ENCODE data around the gene GAB1. TPM values are rescaled to one million over a fixed set of nuclear protein-coding genes. Genes with fewer than 3 reads are reported as not detected.

GAB1 gene
- total and polyA plus RNA-seq, 7 donors = 10.0 to 71.6 (median 44.1) TPM

DNA sequence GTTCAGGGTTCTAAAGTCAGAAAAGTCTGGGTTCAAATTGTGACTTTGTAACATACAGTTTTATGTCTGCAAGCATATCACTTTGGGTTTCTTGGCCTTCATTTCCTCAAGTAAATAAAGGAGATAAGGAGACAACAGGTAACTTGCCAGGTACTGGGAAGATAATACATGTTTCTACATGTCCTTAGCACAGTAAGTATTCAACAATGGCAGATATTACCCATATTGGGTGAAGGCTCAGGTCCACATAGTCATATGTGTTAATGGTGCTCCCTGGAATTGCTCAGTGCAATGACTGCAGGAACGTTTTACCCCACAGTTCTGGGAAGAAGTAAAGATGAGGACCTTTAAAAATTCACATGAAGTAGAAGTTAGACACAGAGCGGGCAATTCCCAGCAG is 35.8 kb upstream of the GAB1 start:
- no peak for DNase-seq
- no peaks in the 10 kb centered on the region for H3K27me3 ChIP-seq
- no peak overlapping the region for H3K4me3 ChIP-seq
- TF ChIP-seq POLR2A (IDR thresholded peaks at IDR 0.05) (no peak), EP300 (IDR thresholded peaks at IDR 0.05) (no peak), POLR2AphosphoS5 (IDR thresholded peaks at IDR 0.05) (no peak)
- TF ChIP-seq, protein P1, sequence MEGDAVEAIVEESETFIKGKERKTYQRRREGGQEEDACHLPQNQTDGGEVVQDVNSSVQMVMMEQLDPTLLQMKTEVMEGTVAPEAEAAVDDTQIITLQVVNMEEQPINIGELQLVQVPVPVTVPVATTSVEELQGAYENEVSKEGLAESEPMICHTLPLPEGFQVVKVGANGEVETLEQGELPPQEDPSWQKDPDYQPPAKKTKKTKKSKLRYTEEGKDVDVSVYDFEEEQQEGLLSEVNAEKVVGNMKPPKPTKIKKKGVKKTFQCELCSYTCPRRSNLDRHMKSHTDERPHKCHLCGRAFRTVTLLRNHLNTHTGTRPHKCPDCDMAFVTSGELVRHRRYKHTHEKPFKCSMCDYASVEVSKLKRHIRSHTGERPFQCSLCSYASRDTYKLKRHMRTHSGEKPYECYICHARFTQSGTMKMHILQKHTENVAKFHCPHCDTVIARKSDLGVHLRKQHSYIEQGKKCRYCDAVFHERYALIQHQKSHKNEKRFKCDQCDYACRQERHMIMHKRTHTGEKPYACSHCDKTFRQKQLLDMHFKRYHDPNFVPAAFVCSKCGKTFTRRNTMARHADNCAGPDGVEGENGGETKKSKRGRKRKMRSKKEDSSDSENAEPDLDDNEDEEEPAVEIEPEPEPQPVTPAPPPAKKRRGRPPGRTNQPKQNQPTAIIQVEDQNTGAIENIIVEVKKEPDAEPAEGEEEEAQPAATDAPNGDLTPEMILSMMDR (IDR thresholded peaks at IDR 0.05) = no peak
- H3K4me1 ChIP-seq = peaks cover 0 to 11% (median 3%) of the 10 kb centered on the region in 4 donors
- WGBS, 2 donors = 74 to 86% methylated on average over 2 of the region's 2 CpGs
- H3K9me3 ChIP-seq = no peaks in the 10 kb centered on the region
- H3K27ac ChIP-seq = no peak overlapping the region
- no peaks in the 10 kb centered on the region for H3K36me3 ChIP-seq
- intact Hi-C loops (cut with DNase I) = no loop called here

DNA sequence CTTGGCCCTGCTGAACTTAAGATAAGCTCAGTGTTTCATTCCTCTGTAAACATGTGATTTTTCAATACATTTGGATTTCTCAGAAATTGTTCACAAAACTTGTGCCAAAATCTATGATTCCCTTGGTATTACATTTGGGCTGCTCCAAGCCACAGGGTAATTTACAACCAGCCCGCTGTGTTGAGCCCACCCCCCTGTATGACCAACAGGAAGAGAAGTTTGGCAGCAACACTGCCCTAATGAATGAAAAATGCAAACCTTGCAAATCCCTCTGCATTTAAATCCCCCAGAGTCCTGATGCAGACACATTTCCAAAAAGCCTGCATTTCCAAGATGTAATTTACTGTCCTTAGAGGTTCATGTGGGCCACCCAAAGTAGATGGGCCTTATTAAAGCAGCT is 34.1 kb upstream of the GAB1 start:
- no peak for DNase-seq
- H3K4me3 ChIP-seq = no peak overlapping the region
- intact Hi-C loops (cut with DNase I) = no loop called here
- no peak overlapping the region for H3K27ac ChIP-seq
- peaks cover 0 to 3% (median 0%) of the 10 kb centered on the region in 4 donors for H3K4me1 ChIP-seq
- no peak for TF ChIP-seq POLR2A (IDR thresholded peaks at IDR 0.05)
- 59 to 76% methylated on average over 1 of the region's 1 CpG for WGBS, 2 donors
- no peaks in the 10 kb centered on the region for H3K9me3 ChIP-seq
- H3K36me3 ChIP-seq = no peaks in the 10 kb centered on the region
- H3K27me3 ChIP-seq = no peaks in the 10 kb centered on the region

DNA sequence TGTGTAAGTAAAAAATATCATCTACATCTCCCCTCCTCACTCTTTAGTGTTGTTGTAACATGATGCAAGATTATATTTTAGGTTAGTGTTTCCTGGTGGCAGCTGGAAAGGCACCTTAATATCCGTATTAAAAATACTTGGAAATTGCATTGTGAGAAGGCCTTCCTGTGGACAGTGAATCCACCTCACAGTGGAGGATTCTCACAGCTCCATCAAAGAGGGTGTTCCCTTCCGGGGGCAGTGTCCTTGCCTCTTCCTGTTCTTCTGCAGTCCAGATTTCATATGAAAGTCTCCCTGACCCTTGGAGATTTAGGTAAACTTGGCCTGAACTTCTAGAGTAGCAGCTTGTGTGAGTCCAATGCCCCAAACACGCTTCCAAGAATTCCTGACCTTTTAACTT is 29.9 kb upstream of the GAB1 start:
- intact Hi-C loops (cut with DNase I) = no loop called here
- Histone ChIP-seq H3K4me3 (no peak overlapping the region), H3K9me3 (no peaks in the 10 kb centered on the region), H3K27me3 (no peaks in the 10 kb centered on the region), H3K4me1 (no peaks in the 10 kb centered on the region), H3K27ac (no peak overlapping the region), H3K36me3 (no peaks in the 10 kb centered on the region)
- no peak for DNase-seq
- TF ChIP-seq POLR2A (IDR thresholded peaks at IDR 0.05) (no peak), POLR2AphosphoS5 (IDR thresholded peaks at IDR 0.05) (no peak), EP300 (IDR thresholded peaks at IDR 0.05) (no peak)
- TF ChIP-seq, protein P1 (IDR thresholded peaks at IDR 0.05) = no peak
- whole genome bisulfite sequencing, 2 donors = 91 to 96% methylated on average over 3 of the region's 3 CpGs

DNA sequence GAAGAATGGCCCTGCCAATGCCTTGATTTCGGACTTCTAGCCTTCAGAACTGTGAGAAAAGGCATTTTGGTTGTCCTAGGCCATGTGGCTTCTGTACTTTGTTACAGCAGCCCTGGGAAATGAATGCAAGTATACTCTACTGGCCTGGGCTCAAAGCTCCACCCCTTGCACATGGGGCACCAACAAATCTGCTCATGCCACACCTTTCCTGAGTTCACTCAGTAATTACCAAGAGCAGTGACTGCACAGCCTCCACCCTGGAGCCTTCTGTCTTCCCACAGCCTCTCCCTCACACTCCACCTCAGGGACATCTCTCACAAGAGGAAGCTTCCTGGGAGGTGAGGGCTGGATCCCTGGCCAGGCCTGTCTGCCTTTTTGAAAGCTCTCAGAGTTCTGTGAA is 29.1 kb upstream of the GAB1 start:
- intact Hi-C loops (cut with DNase I) = no loop called here

DNA sequence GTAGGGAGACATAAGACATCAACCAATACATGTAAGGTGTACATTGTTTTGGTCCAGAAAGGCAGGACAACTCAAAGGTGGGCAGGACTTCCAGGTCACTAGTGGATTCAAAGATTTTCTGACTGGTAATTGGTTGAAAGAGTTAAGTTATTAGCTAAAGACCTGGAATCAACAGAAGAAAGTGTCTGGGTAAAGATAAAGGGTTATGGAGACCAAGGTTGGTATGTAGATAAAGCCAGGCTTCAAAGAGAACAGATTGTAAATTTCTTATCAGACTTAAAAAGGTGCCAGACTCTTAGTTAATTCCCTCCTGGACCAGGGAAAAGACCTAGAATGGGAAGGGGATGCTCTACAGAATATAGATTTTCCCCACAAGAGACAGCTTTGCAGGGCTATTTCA is 28.3 kb upstream of the GAB1 start:
- intact Hi-C loops (cut with DNase I) = no loop called here
- no peak for DNase-seq
- no peak overlapping the region for H3K4me3 ChIP-seq
- H3K9me3 ChIP-seq = no peaks in the 10 kb centered on the region
- TF ChIP-seq POLR2A (IDR thresholded peaks at IDR 0.05) (no peak), EP300 (IDR thresholded peaks at IDR 0.05) (no peak), POLR2AphosphoS5 (IDR thresholded peaks at IDR 0.05) (no peak)
- TF ChIP-seq, protein P1 (IDR thresholded peaks at IDR 0.05) = no peak
- H3K27me3 ChIP-seq = no peaks in the 10 kb centered on the region
- no peaks in the 10 kb centered on the region for H3K36me3 ChIP-seq
- H3K27ac ChIP-seq = no peak overlapping the region
- no peaks in the 10 kb centered on the region for H3K4me1 ChIP-seq

More for the DNA sequence above, 29.1 kb upstream of the GAB1 start:
- Histone ChIP-seq H3K27me3 (no peaks in the 10 kb centered on the region), H3K36me3 (no peaks in the 10 kb centered on the region), H3K27ac (no peak overlapping the region), H3K4me1 (no peaks in the 10 kb centered on the region), H3K4me3 (no peak overlapping the region), H3K9me3 (no peaks in the 10 kb centered on the region)
- DNase-seq = no peak
- WGBS, 2 donors = 84 to 85% methylated on average over 1 of the region's 1 CpG
- TF ChIP-seq, protein P1 (IDR thresholded peaks at IDR 0.05) = no peak
- TF ChIP-seq EP300 (IDR thresholded peaks at IDR 0.05) = no peak
- no peak for TF ChIP-seq POLR2AphosphoS5 (IDR thresholded peaks at IDR 0.05)
- TF ChIP-seq POLR2A (IDR thresholded peaks at IDR 0.05) = no peak
